Central memory CD8-positive, alpha-beta T cell (primary cell): ENCODE measurements around the gene TFAM.

Source experiments
- ATAC-seq: fragments of 150-1000 bp; cut with Tn5 transposase; replicated peaks from 2 replicates; pipeline ENCODE4 v1.10.0; 2022; ENCODE audit warnings: mild to moderate bottlenecking, moderate FRiP score, moderate number of reproducible peaks; ENCODE audit not compliant: poor library complexity, severe bottlenecking; ENCODE audit errors: extremely low read depth
- DNase-seq, 2 donors: peaks; one replicate each; pipeline ENCODE4 v3.0.0; 2021; ENCODE audit warnings: low spot score in 2 of 2
- H3K27ac Mint-ChIP-seq: one replicate; pipeline ENCODE4 v1.8.0; 2022; ENCODE audit warnings: low read depth, mild to moderate bottlenecking, moderate library complexity, mixed read lengths
- H3K27me3 Mint-ChIP-seq: one replicate; pipeline ENCODE4 v1.8.0; 2022; ENCODE audit warnings: mixed read lengths
- H3K36me3 Mint-ChIP-seq: one replicate; pipeline ENCODE4 v1.8.0; 2022; ENCODE audit warnings: mild to moderate bottlenecking, moderate library complexity, mixed read lengths; ENCODE audit not compliant: insufficient read depth
- H3K4me1 Mint-ChIP-seq: one replicate; pipeline ENCODE4 v1.8.0; 2022; ENCODE audit warnings: mixed read lengths
- H3K4me3 Mint-ChIP-seq: one replicate; pipeline ENCODE4 v1.8.0; 2022; ENCODE audit warnings: mild to moderate bottlenecking, moderate library complexity, mixed read lengths
- H3K9me3 Mint-ChIP-seq: one replicate; pipeline ENCODE4 v1.8.0; 2022; ENCODE audit warnings: mixed read lengths

TFAM gene

DNA sequence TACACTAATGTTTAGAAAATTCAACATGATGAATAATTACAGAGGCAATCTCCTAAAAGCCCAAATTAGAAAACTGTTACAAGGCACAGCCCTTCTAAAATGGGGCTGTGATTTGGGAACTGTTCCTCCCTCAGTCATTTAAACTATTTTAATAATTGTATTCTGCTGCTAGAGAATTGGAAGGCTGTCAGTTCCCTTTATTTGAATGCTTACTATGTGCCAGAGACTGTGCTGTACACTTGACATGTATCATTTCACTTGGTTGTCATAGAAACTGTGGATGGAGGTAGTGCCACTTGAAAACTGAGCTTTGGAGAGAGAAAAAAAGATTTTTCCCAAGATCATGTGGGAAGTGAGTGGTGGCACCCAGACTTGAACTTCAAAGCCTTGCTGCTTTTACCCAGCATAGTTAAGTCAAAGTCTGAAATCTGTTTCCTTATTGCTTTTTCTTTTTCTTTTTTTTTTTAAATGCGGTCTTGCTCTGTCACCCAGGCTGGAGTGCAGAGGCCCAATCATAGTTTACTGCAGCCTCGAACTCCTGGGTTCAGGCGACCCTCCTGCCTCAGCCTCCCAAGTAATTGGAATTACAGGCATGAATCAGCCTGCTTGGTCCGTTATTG is 26.8 kb upstream of the TFAM start:
- ATAC-seq, result no peak

GRCh38 chr10:58358947-58359346 is 26.3 kb upstream of the TFAM start:
- ATAC-seq, result no peak
- peaks cover 29% of the 10 kb centered on the region for H3K4me1 Mint-ChIP-seq
- H3K9me3 Mint-ChIP-seq, result no peaks in the 10 kb centered on the region
- peaks cover 6% of the 10 kb centered on the region for H3K36me3 Mint-ChIP-seq
- no peaks in the 10 kb centered on the region for H3K27me3 Mint-ChIP-seq
- no peak overlapping the region for H3K4me3 Mint-ChIP-seq
- no peak overlapping the region for H3K27ac Mint-ChIP-seq
- no peak for DNase-seq

More for the DNA sequence above, 26.8 kb upstream of the TFAM start:
- no peak for DNase-seq
- peaks cover 3% of the 10 kb centered on the region for H3K36me3 Mint-ChIP-seq
- peaks cover 29% of the 10 kb centered on the region for H3K4me1 Mint-ChIP-seq
- no peak overlapping the region for H3K4me3 Mint-ChIP-seq
- no peaks in the 10 kb centered on the region for H3K9me3 Mint-ChIP-seq
- no peaks in the 10 kb centered on the region for H3K27me3 Mint-ChIP-seq
- no peak overlapping the region for H3K27ac Mint-ChIP-seq

DNA sequence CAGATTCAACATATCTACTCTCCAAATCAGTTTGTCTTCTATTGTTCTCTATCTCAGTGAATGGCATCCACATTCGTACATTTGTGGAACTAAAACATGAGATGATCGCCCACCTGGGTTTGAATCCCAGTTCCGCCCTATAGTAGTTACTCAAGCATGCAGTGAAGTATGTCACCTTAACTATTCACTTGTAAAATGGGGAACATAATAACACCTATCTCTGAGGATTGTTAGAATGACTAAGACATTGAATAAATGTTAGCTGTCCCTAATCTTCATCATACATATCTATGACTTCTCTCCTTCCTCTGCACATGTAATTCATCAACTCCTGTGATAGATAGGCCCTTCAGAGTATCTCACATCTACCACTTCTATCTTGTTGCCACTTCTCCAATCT is 25.7 kb upstream of the TFAM start:
- no peak for ATAC-seq
- peaks cover 8% of the 10 kb centered on the region for H3K36me3 Mint-ChIP-seq
- no peak overlapping the region for H3K4me3 Mint-ChIP-seq
- H3K27me3 Mint-ChIP-seq, result no peaks in the 10 kb centered on the region
- no peak overlapping the region for H3K27ac Mint-ChIP-seq
- H3K9me3 Mint-ChIP-seq, result no peaks in the 10 kb centered on the region
- DNase-seq, result no peak
- H3K4me1 Mint-ChIP-seq, result peaks cover 29% of the 10 kb centered on the region

GRCh38 chr10:58360412-58361004 is 24.7 kb upstream of the TFAM start:
- Mint-ChIP-seq H3K9me3 (no peaks in the 10 kb centered on the region), H3K27me3 (no peaks in the 10 kb centered on the region), H3K4me3 (no peak overlapping the region), H3K36me3 (peaks cover 10% of the 10 kb centered on the region), H3K4me1 (peaks cover 22% of the 10 kb centered on the region), H3K27ac (no peak overlapping the region)
- ATAC-seq (no peak), DNase-seq (no peak)

DNA sequence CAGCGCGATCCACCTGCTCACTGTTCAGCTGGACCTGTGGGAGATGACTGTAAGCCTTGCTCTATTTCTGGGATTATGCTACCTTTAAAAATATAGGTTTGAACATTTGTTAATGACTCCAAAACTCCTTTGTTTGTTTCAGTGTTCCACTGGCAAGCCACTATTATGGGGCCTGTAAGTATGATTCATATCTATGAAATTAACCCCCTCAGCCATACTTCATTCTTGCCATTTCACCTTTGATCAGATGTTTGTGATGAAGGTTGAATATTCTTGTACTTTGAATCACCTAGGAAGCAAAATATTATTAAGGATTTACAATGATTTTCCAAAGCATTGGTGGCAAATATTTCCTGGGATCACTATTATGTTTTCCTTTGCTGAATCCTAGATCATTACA is 23.9 kb upstream of the TFAM start:
- Mint-ChIP-seq H3K4me3 (no peak overlapping the region), H3K4me1 (peaks cover 17% of the 10 kb centered on the region), H3K36me3 (peaks cover 10% of the 10 kb centered on the region), H3K27me3 (no peaks in the 10 kb centered on the region), H3K27ac (no peak overlapping the region), H3K9me3 (no peaks in the 10 kb centered on the region)
- DNase-seq, result no peak
- no peak for ATAC-seq

- ATAC-seq (no peak), DNase-seq (no peak)
- peaks cover 10% of the 10 kb centered on the region for H3K36me3 Mint-ChIP-seq
- no peaks in the 10 kb centered on the region for H3K9me3 Mint-ChIP-seq
- H3K4me1 Mint-ChIP-seq, result peaks cover 11% of the 10 kb centered on the region
- no peak overlapping the region for H3K4me3 Mint-ChIP-seq
- no peaks in the 10 kb centered on the region for H3K27me3 Mint-ChIP-seq
- no peak overlapping the region for H3K27ac Mint-ChIP-seq
Measured at GRCh38 chr10:58362027-58362789, 23.0 kb upstream of the TFAM start.

GRCh38 chr10:58367069-58367468 is 18.1 kb upstream of the TFAM start:
- H3K36me3 Mint-ChIP-seq, result peaks cover 7% of the 10 kb centered on the region
- H3K27ac Mint-ChIP-seq, result no peak overlapping the region
- no peaks in the 10 kb centered on the region for H3K27me3 Mint-ChIP-seq
- H3K4me3 Mint-ChIP-seq, result no peak overlapping the region
- no peaks in the 10 kb centered on the region for H3K4me1 Mint-ChIP-seq
- no peak for ATAC-seq
- DNase-seq, result no peak
- H3K9me3 Mint-ChIP-seq, result no peaks in the 10 kb centered on the region

- Mint-ChIP-seq H3K27me3 (no peaks in the 10 kb centered on the region), H3K4me3 (no peak overlapping the region), H3K36me3 (no peaks in the 10 kb centered on the region), H3K27ac (no peak overlapping the region), H3K4me1 (no peaks in the 10 kb centered on the region), H3K9me3 (no peaks in the 10 kb centered on the region)
- ATAC-seq (no peak), DNase-seq (no peak)
Measured at GRCh38 chr10:58371473-58371872, 13.7 kb upstream of the TFAM start.

GRCh38 chr10:58372607-58373441 is 12.4 kb upstream of the TFAM start:
- Mint-ChIP-seq H3K36me3 (no peaks in the 10 kb centered on the region), H3K4me1 (no peaks in the 10 kb centered on the region)
- ATAC-seq, result no peak

DNA sequence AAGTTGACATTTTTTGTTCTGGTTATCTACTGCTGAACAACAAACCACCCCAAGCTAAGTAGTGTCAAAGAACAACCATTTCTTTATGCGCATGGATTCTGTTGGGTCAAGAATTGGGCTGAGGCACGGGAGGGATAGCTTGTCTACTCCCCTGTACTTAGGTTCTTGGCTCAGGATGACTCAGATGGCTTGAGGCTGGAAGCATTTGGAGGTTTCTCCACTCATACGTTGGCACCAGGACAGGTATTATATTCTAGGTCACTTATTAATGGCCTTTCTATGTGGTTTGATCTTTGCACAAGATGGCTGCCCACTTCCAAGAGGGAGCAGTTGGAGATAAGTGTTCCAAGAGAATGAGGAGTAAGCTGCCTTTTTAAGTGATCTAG is 11.8 kb upstream of the TFAM start:
- Mint-ChIP-seq H3K9me3 (no peaks in the 10 kb centered on the region), H3K27ac (no peak overlapping the region), H3K4me3 (no peak overlapping the region), H3K36me3 (no peaks in the 10 kb centered on the region), H3K4me1 (no peaks in the 10 kb centered on the region), H3K27me3 (no peaks in the 10 kb centered on the region)
- ATAC-seq (no peak), DNase-seq (no peak)

More at GRCh38 chr10:58372607-58373441, 12.4 kb upstream of the TFAM start:
- Mint-ChIP-seq H3K27me3 (no peaks in the 10 kb centered on the region), H3K27ac (no peak overlapping the region), H3K9me3 (no peaks in the 10 kb centered on the region), H3K4me3 (no peak overlapping the region)
- no peak for DNase-seq

GRCh38 chr10:58382489-58382995 is 2.7 kb upstream of the TFAM start:
- Mint-ChIP-seq H3K4me1 (peaks cover 31% of the 10 kb centered on the region), H3K27me3 (no peaks in the 10 kb centered on the region), H3K27ac (no peak overlapping the region), H3K4me3 (no peak overlapping the region), H3K9me3 (no peaks in the 10 kb centered on the region), H3K36me3 (peaks cover 22% of the 10 kb centered on the region)
- DNase-seq, result no peak
- ATAC-seq, result no peak

GRCh38 chr10:58384095-58384494 is 1.1 kb upstream of the TFAM start:
- Mint-ChIP-seq H3K4me1 (peaks cover 32% of the 10 kb centered on the region), H3K4me3 (peak overlapping the region; percentile 99), H3K27ac (peak overlapping the region; percentile 93), H3K36me3 (peaks cover 31% of the 10 kb centered on the region), H3K27me3 (no peaks in the 10 kb centered on the region), H3K9me3 (no peaks in the 10 kb centered on the region)
- DNase-seq, result no peak
- peak; percentile 61 for ATAC-seq
